ENCODE results near the gene ACAA1. TPM values are rescaled to one million over a fixed set of nuclear protein-coding genes. Genes with fewer than 3 reads are reported as not detected.
"Not testable (repeated sequence)": the region's sequence is repeated elsewhere in the genome, so short reads cannot be mapped to it uniquely, and the experiment has no call there.

Gene ACAA1
- total RNA-seq, 1 donor from 2014 or later = 68.7 TPM

- peak; percentile 96 for DNase-seq
- Mint-ChIP-seq H3K9me3 (no peaks in the 10 kb centered on the region), H3K4me1 (peaks cover 58% of the 10 kb centered on the region), H3K27ac (peak within 1 kb of the TSS; percentile 99), H3K4me3 (peak within 1 kb of the TSS; percentile 90), H3K27me3 (no peaks in the 10 kb centered on the region), H3K36me3 (ENCODE audit: low read depth) (peaks cover 37% of the 10 kb centered on the region)
- intact Hi-C loops (cut with micrococcal nuclease) = loop anchor here (5.0 kb wide), 1 partner anchor 359 kb away; the partner anchor contains the start of gene EXOG
Observed at GRCh38 chr3:38138349-38139190, 1.6 kb upstream of the ACAA1 start, which contains the start of gene MYD88. Gene MYD88, plus strand, starts transcription at chr3:38138661. Its CDS starts 40 bp downstream, at chr3:38138701.

- peak; percentile 77 for DNase-seq
- H3K9me3 Mint-ChIP-seq = no peaks in the 10 kb centered on the region
- H3K4me3 Mint-ChIP-seq = peak overlapping the region; percentile 90
- intact Hi-C loops (cut with micrococcal nuclease) = loop anchor here (1.0 to 5.0 kb wide), 8 partner anchors 13 to 1145 kb away; partner anchors contain the start of genes ACVR2B, EPM2AIP1, EXOG and MLH1
- H3K27ac Mint-ChIP-seq = peak overlapping the region; percentile 99
- H3K27me3 Mint-ChIP-seq = no peaks in the 10 kb centered on the region
- peaks cover 62% of the 10 kb centered on the region for H3K4me1 Mint-ChIP-seq
- peaks cover 42% of the 10 kb centered on the region for H3K36me3 Mint-ChIP-seq (ENCODE audit: low read depth)
Observed at GRCh38 chr3:38137615-38138348, 855 bp upstream of the ACAA1 start.

GRCh38 chr3:38136393-38136776 is 542 bp downstream of the ACAA1 start:
- peak; percentile 75 for DNase-seq
- Mint-ChIP-seq H3K4me1 (peaks cover 64% of the 10 kb centered on the region), H3K4me3 (peak overlapping the region; percentile 90), H3K9me3 (no peaks in the 10 kb centered on the region), H3K36me3 (ENCODE audit: low read depth) (peaks cover 42% of the 10 kb centered on the region), H3K27me3 (no peaks in the 10 kb centered on the region), H3K27ac (peak overlapping the region; percentile 88)
- intact Hi-C loops (cut with micrococcal nuclease) = loop anchor here (2.0 to 5.0 kb wide), 5 partner anchors 14 to 1144 kb away; partner anchors contain the start of genes ACVR2B, EPM2AIP1, EXOG and MLH1

- Mint-ChIP-seq H3K4me3 (peak overlapping the region; percentile 90), H3K4me1 (peaks cover 60% of the 10 kb centered on the region), H3K27ac (peak overlapping the region; percentile 88), H3K36me3 (ENCODE audit: low read depth) (peaks cover 42% of the 10 kb centered on the region)
- intact Hi-C loops (cut with micrococcal nuclease) = loop anchor here (2.0 to 5.0 kb wide), 5 partner anchors 15 to 1143 kb away; partner anchors contain the start of genes ACVR2B, EPM2AIP1, EXOG and MLH1
- not testable (repeated sequence) for H3K27me3 Mint-ChIP-seq, H3K9me3 Mint-ChIP-seq
- DNase-seq = peak; percentile 83
Observed at GRCh38 chr3:38135621-38136277, 1.2 kb downstream of the ACAA1 start.

- peak overlapping the region; percentile 90 for H3K4me3 Mint-ChIP-seq
- peaks cover 44% of the 10 kb centered on the region for H3K36me3 Mint-ChIP-seq (ENCODE audit: low read depth)
- intact Hi-C loops (cut with micrococcal nuclease) = loop anchor here (5.0 kb wide), 1 partner anchor 363 kb away; the partner anchor contains the start of gene EXOG
- H3K9me3 Mint-ChIP-seq, DNase-seq, H3K27ac Mint-ChIP-seq, H3K27me3 Mint-ChIP-seq: not testable (repeated sequence)
- H3K4me1 Mint-ChIP-seq = peaks cover 49% of the 10 kb centered on the region
Observed at GRCh38 chr3:38134517-38135143, 2.3 kb downstream of the ACAA1 start.

- intact Hi-C loops (cut with micrococcal nuclease) = no loop called here
- Mint-ChIP-seq H3K4me1 (peaks cover 43% of the 10 kb centered on the region), H3K27ac (no peak overlapping the region), H3K27me3 (no peaks in the 10 kb centered on the region), H3K4me3 (no peak overlapping the region), H3K36me3 (ENCODE audit: low read depth) (peaks cover 52% of the 10 kb centered on the region), H3K9me3 (no peaks in the 10 kb centered on the region)
- no peak for DNase-seq
Observed at GRCh38 chr3:38133557-38134405, 3.1 kb downstream of the ACAA1 start.

GRCh38 chr3:38133209-38133556 is 3.7 kb downstream of the ACAA1 start:
- intact Hi-C loops (cut with micrococcal nuclease) = no loop called here
- no peaks in the 10 kb centered on the region for H3K9me3 Mint-ChIP-seq
- H3K4me3 Mint-ChIP-seq = no peak overlapping the region
- peaks cover 41% of the 10 kb centered on the region for H3K4me1 Mint-ChIP-seq
- H3K27me3 Mint-ChIP-seq = no peaks in the 10 kb centered on the region
- H3K27ac Mint-ChIP-seq = no peak overlapping the region
- H3K36me3 Mint-ChIP-seq (ENCODE audit: low read depth) = peaks cover 53% of the 10 kb centered on the region
- no peak for DNase-seq

GRCh38 chr3:38131621-38132369 is 5.1 kb downstream of the ACAA1 start:
- no peak overlapping the region for H3K4me3 Mint-ChIP-seq
- H3K36me3 Mint-ChIP-seq (ENCODE audit: low read depth) = peaks cover 62% of the 10 kb centered on the region
- no peak overlapping the region for H3K27ac Mint-ChIP-seq
- DNase-seq = peak; percentile 71
- intact Hi-C loops (cut with micrococcal nuclease) = no loop called here
- H3K4me1 Mint-ChIP-seq = peaks cover 33% of the 10 kb centered on the region
- no peaks in the 10 kb centered on the region for H3K27me3 Mint-ChIP-seq
- H3K9me3 Mint-ChIP-seq = no peaks in the 10 kb centered on the region

- H3K9me3 Mint-ChIP-seq = no peaks in the 10 kb centered on the region
- H3K27me3 Mint-ChIP-seq = no peaks in the 10 kb centered on the region
- intact Hi-C loops (cut with micrococcal nuclease) = no loop called here
- peaks cover 66% of the 10 kb centered on the region for H3K36me3 Mint-ChIP-seq (ENCODE audit: low read depth)
- H3K27ac Mint-ChIP-seq = no peak overlapping the region
- no peak overlapping the region for H3K4me3 Mint-ChIP-seq
- DNase-seq = no peak
- peaks cover 26% of the 10 kb centered on the region for H3K4me1 Mint-ChIP-seq
Observed at GRCh38 chr3:38130631-38131065, 6.3 kb downstream of the ACAA1 start.

GRCh38 chr3:38129058-38129457 is 7.9 kb downstream of the ACAA1 start:
- Mint-ChIP-seq H3K27me3 (no peaks in the 10 kb centered on the region), H3K9me3 (no peaks in the 10 kb centered on the region), H3K4me3 (no peak overlapping the region), H3K27ac (no peak overlapping the region), H3K36me3 (ENCODE audit: low read depth) (peaks cover 65% of the 10 kb centered on the region), H3K4me1 (peaks cover 16% of the 10 kb centered on the region)
- intact Hi-C loops (cut with micrococcal nuclease) = no loop called here
- no peak for DNase-seq

GRCh38 chr3:38128303-38128655 is 8.6 kb downstream of the ACAA1 start:
- intact Hi-C loops (cut with micrococcal nuclease) = no loop called here
- Mint-ChIP-seq H3K36me3 (ENCODE audit: low read depth) (peaks cover 64% of the 10 kb centered on the region), H3K9me3 (no peaks in the 10 kb centered on the region), H3K4me3 (no peak overlapping the region), H3K27ac (no peak overlapping the region), H3K4me1 (peaks cover 14% of the 10 kb centered on the region), H3K27me3 (no peaks in the 10 kb centered on the region)
- no peak for DNase-seq

- Mint-ChIP-seq H3K4me3 (no peak overlapping the region), H3K9me3 (no peaks in the 10 kb centered on the region), H3K27me3 (no peaks in the 10 kb centered on the region), H3K4me1 (peaks cover 11% of the 10 kb centered on the region), H3K27ac (no peak overlapping the region), H3K36me3 (ENCODE audit: low read depth) (peaks cover 66% of the 10 kb centered on the region)
- no peak for DNase-seq
- intact Hi-C loops (cut with micrococcal nuclease) = no loop called here
Observed at GRCh38 chr3:38127611-38128302, 9.2 kb downstream of the ACAA1 start.
